ENCODE data around the gene ARHGAP15. TPM values are rescaled to one million over a fixed set of nuclear protein-coding genes. Genes with fewer than 3 reads are reported as not detected.

The ARHGAP15 gene
- total RNA-seq, 2 donors from 2014 or later, result 0.41 to 4.3 TPM

DNA sequence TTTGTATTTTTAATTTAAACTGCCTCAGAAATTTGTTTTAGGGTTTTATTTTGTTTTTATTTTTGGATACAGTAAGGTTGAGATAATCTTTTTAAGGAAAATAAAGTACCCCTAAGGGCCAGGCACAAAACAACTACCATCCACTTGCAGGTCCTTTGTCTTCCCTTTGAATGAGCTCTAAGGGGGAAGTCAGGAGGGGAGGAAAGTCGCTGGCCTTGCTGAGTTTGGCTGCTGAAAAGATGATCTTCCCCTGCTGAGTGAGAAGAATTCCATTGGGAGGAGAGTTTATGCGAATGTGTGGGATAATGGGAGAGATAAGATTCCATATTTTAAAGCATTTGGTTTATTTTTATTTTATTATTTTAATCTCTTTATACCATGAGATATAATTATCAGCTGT lies 100.7 kb downstream of the ARHGAP15 start:
- no peaks in the 10 kb centered on the region for H3K9me3 ChIP-seq
- DNase-seq (ENCODE audit: low spot score), result no peak
- intact Hi-C loops (cut with DNase I), result loop anchor here (10.0 kb wide), 1 partner anchor 65 kb away; no protein-coding TSS in a partner anchor
- 33% methylated on average over 2 of the region's 2 CpGs for WGBS
- no peak for TF ChIP-seq POLR2AphosphoS5 (IDR thresholded peaks at IDR 0.05)
- TF ChIP-seq CTCF (IDR thresholded peaks at IDR 0.05), result no peak
- no peak for TF ChIP-seq POLR2A (IDR thresholded peaks at IDR 0.05)
- no peaks in the 10 kb centered on the region for H3K4me1 ChIP-seq (replicated peaks)
- no peaks in the 10 kb centered on the region for H3K27me3 ChIP-seq (replicated peaks; ENCODE audit: insufficient read depth)
- no peak overlapping the region for H3K4me3 ChIP-seq
- no peak overlapping the region for H3K27ac ChIP-seq
- H3K36me3 ChIP-seq, result no peaks in the 10 kb centered on the region

DNA sequence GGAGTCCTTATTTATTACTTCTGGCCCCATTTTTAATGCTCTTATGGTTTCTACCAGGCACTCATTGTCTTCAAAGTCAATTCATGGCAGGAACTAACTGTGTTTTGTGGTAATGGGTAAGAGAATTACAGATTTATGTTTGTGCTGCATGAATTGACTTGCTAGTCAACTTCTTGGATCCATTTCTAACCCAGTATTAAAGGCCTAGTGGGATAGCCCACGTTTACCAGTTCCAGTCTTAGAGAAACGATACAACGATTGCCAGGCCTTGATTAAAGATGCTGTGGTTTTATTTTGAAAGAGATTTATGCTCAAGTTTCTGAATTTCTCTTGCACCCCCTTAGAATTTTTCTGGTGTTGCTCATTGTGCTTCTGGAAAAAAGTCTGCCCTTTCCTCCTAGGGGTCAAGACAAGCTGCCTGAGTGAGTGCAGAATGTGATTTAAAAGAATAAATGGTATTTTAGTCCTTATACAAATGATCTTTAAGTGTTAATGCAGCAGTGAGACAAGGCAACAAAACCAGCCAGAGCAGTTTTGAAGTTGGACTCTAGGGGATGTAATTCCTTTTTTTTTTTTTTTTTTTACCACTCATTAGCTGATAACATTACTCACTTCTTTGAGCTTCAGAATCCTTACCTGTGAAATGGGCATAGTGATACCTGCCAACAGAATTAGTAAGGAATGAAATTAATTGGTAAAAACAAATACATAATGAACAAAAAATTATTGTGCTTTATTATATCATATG lies 101.5 kb downstream of the ARHGAP15 start:
- intact Hi-C loops (cut with DNase I), result no loop called here

DNA sequence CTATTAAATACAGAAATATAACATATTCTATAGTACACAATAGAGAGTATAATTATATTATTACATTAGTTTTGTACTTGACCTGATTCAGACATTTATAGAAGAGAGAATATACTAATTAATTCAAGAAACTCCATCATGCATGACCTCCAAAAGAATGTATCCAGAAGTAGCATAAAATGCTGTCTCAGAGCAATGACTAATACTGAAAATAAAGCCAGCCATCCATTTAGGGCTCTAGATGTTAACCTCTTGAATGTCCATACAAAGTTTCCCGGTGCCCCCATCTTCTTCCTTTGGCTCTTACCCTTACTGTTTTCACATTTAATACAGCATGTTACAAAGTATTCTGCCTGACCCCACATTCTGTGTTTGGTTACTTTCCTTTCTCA lies 102.0 kb downstream of the ARHGAP15 start:
- no peaks in the 10 kb centered on the region for H3K36me3 ChIP-seq
- no peak overlapping the region for H3K4me3 ChIP-seq
- 46% methylated on average over 1 of the region's 1 CpG for WGBS
- H3K27ac ChIP-seq, result no peak overlapping the region
- DNase-seq (ENCODE audit: low spot score), result no peak
- no peaks in the 10 kb centered on the region for H3K4me1 ChIP-seq (replicated peaks)
- no peaks in the 10 kb centered on the region for H3K9me3 ChIP-seq
- intact Hi-C loops (cut with DNase I), result no loop called here
- no peaks in the 10 kb centered on the region for H3K27me3 ChIP-seq (replicated peaks; ENCODE audit: insufficient read depth)
- no peak for TF ChIP-seq POLR2A (IDR thresholded peaks at IDR 0.05)

More for the DNA sequence above, 101.5 kb downstream of the ARHGAP15 start:
- no peak for DNase-seq (ENCODE audit: low spot score)
- no peak overlapping the region for H3K27ac ChIP-seq
- no peaks in the 10 kb centered on the region for H3K36me3 ChIP-seq
- no peaks in the 10 kb centered on the region for H3K4me1 ChIP-seq (replicated peaks)
- WGBS, result 32% methylated on average over 3 of the region's 3 CpGs
- H3K9me3 ChIP-seq, result no peaks in the 10 kb centered on the region
- no peak for TF ChIP-seq POLR2A (IDR thresholded peaks at IDR 0.05)
- TF ChIP-seq POLR2AphosphoS5 (IDR thresholded peaks at IDR 0.05), result no peak
- no peak for TF ChIP-seq CTCF (IDR thresholded peaks at IDR 0.05)
- no peak overlapping the region for H3K4me3 ChIP-seq
- H3K27me3 ChIP-seq (replicated peaks; ENCODE audit: insufficient read depth), result no peaks in the 10 kb centered on the region

DNA sequence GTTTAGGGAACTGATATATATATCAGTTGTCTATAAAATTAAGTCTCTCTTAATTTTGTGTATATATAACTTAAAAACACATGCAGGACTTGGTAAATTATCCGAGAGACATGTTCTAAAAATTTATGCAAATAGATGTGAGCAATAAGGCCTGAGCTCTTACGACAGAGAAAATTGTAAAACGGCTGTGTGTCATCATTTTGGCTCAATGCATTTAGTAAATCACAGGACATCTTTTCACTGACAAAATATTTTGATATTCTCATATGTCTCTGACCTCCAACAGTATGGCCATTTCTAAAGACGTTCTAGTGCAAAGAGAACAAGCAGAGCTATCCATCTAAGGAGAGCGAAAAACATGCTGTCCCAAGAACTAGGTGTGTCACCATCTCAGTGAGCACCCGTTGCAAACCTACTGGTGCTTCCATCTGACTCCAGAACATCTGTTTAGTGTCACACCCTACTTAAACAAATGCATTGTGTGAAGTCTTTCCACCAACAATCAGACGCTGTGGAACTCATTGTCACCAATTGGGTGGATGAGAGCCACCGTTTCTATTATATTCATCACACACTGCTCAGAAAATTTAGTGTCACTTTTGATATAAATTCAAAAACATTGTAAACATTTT lies 108.0 kb downstream of the ARHGAP15 start:
- WGBS, result 91% methylated on average over 8 of the region's 8 CpGs
- no peak for DNase-seq (ENCODE audit: low spot score)
- H3K27me3 ChIP-seq (replicated peaks; ENCODE audit: insufficient read depth), result no peaks in the 10 kb centered on the region
- H3K4me3 ChIP-seq, result no peak overlapping the region
- no peaks in the 10 kb centered on the region for H3K36me3 ChIP-seq
- no peaks in the 10 kb centered on the region for H3K4me1 ChIP-seq (replicated peaks)
- H3K9me3 ChIP-seq, result no peaks in the 10 kb centered on the region
- intact Hi-C loops (cut with DNase I), result no loop called here
- no peak overlapping the region for H3K27ac ChIP-seq
- TF ChIP-seq POLR2AphosphoS5 (IDR thresholded peaks at IDR 0.05) (no peak), POLR2A (IDR thresholded peaks at IDR 0.05) (no peak), CTCF (IDR thresholded peaks at IDR 0.05) (no peak)

DNA sequence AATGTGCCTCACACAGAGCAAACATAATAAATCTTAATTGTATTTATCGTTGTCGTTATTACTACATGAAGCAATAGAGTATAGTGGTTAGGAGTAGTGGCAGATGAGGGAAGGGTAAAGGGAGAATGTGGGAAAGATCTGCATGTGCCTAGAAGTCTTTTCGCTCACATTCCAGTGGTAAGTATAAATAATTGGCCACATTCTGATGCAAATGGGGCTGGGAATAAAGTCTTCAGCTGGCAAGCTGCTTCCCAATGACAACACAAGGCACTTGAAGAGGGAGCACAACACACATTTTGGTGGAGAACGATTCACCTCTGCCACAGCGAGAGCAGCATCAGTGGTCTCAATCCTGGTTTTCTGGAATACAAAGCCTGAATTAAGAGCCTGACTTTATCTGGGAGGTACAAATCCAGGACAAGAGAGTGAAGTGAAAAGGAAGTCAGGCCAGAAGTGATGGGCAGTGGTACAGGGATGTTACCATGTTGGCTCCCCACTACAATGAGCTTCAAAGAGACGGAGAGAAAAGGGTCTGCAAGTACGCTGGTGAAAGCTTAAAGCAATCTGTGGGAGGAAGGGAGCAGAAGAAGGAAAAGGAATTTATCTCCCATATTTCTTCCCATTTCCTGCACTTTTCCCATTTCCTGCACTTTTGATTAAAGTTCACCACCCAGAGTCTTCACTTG lies 112.3 kb downstream of the ARHGAP15 start:
- 70% methylated on average over 7 of the region's 7 CpGs for WGBS
- Histone ChIP-seq H3K4me1 (replicated peaks) (no peaks in the 10 kb centered on the region), H3K4me3 (no peak overlapping the region), H3K36me3 (no peaks in the 10 kb centered on the region), H3K9me3 (no peaks in the 10 kb centered on the region), H3K27ac (no peak overlapping the region), H3K27me3 (replicated peaks; ENCODE audit: insufficient read depth) (no peaks in the 10 kb centered on the region)
- intact Hi-C loops (cut with DNase I), result no loop called here
- no peak for TF ChIP-seq POLR2A (IDR thresholded peaks at IDR 0.05)
- TF ChIP-seq CTCF (IDR thresholded peaks at IDR 0.05), result no peak
- TF ChIP-seq POLR2AphosphoS5 (IDR thresholded peaks at IDR 0.05), result no peak
- no peak for DNase-seq (ENCODE audit: low spot score)
